ENCODE measurements around the gene MYO18A. TPM values are rescaled to one million over a fixed set of nuclear protein-coding genes. Genes with fewer than 3 reads are reported as not detected.
A peak's percentile ranks its signal among the peaks of the same experiment; 100 is the strongest.

The MYO18A gene
- total and polyA plus RNA-seq, 2 of the 4 experiments (the other 2 are of a cell fraction) = 22.4 to 39.1 TPM

GRCh38 chr17:29210879-29211278 is 30.7 kb upstream of the MYO18A start:
- Histone ChIP-seq H3K23ac (ENCODE audit: low read depth, low read length) (no peak overlapping the region), H3K18ac (ENCODE audit: low read depth, low read length) (no peak overlapping the region), H2BK15ac (ENCODE audit: low read depth, low read length) (no peak overlapping the region), H3K4ac (ENCODE audit: low read depth, low read length) (no peak overlapping the region), H2BK20ac (ENCODE audit: low read depth, low read length) (no peak overlapping the region), H2AK5ac (ENCODE audit: low read depth, low read length) (no peak overlapping the region), H2AFZ (replicated peaks; ENCODE audit: low read length, poor library complexity) (no peak overlapping the region), H3K56ac (ENCODE audit: extremely low read depth, insufficient read depth, low read length) (no peak overlapping the region), H3K9me3 (ENCODE audit: control insufficient read depth, insufficient read depth, low read length) (no peaks in the 10 kb centered on the region), H2BK120ac (ENCODE audit: low read depth, low read length) (no peak overlapping the region), H3K36me3 (ENCODE audit: control insufficient read depth, insufficient read depth, low read length) (no peaks in the 10 kb centered on the region), H2AK9ac (replicated peaks; ENCODE audit: low read depth, low read length, poor library complexity) (no peak overlapping the region), H4K8ac (ENCODE audit: low read depth in 2 of 2, low read length in 2 of 2) (no peak overlapping the region; a peak in 1 of 4 replicates), H3K27me3 (ENCODE audit: control insufficient read depth, insufficient read depth, low read length) (0 out of 2 replicates have a peak, but pooled peaks cover 2% of the 10 kb centered on the region), H3K4me2 (ENCODE audit: low read depth, low read length) (peak overlapping the region; percentile 48; the same call in 1 of the 2 replicates), H4K91ac (ENCODE audit: insufficient read depth, low read depth, low read length) (no peak overlapping the region), H3K27ac (ENCODE audit: insufficient read depth, low read length) (no peak overlapping the region), H4K20me1 (ENCODE audit: insufficient read depth, low read length) (no peaks in the 10 kb centered on the region), H3K9me1 (ENCODE audit: insufficient read depth, low read length) (peaks cover 12% of the 10 kb centered on the region), H3K4me1 (ENCODE audit: control insufficient read depth, insufficient read depth, low read length) (0 out of 2 replicates have a peak, but pooled peaks cover 2% of the 10 kb centered on the region), H4K5ac (ENCODE audit: low read depth, low read length) (no peak overlapping the region), H3K4me3 (ENCODE audit: insufficient read depth, low read depth, low read length) (no peak overlapping the region), H3K14ac (replicated peaks; ENCODE audit: low read depth, low read length) (no peak overlapping the region), H3K79me1 (ENCODE audit: low read depth in 1 of 2, low read length in 2 of 2) (no peaks in the 10 kb centered on the region), H3K9ac (ENCODE audit: low read depth, low read length) (no peak overlapping the region), H2BK5ac (ENCODE audit: low read depth, low read length, poor library complexity, severe bottlenecking) (no peak overlapping the region)
- dilution Hi-C loops (cut with HindIII; ENCODE audit: low sequenced_read_pairs, unreplicated experiment) (no loop called here), in situ Hi-C loops (cut with MboI; ENCODE audit: low sequenced_read_pairs) (no loop called here), intact Hi-C loops (cut with micrococcal nuclease) (no loop called here)
- ChIA-PET CTCF (interaction anchor here (1.0 kb wide), 1 partner anchor 66 kb away, joined by 3 read pairs; no protein-coding TSS in a partner anchor), POLR2A (ENCODE audit: unreplicated experiment) (no interaction called here)
- TF ChIP-seq CEBPB (IDR thresholded peaks at IDR 0.05; ENCODE audit: low read depth, low read length) (peak; percentile 79), POLR2A (IDR thresholded peaks at IDR 0.05; ENCODE audit: low read depth, low read length) (no peak)
- TF ChIP-seq, protein P1, sequence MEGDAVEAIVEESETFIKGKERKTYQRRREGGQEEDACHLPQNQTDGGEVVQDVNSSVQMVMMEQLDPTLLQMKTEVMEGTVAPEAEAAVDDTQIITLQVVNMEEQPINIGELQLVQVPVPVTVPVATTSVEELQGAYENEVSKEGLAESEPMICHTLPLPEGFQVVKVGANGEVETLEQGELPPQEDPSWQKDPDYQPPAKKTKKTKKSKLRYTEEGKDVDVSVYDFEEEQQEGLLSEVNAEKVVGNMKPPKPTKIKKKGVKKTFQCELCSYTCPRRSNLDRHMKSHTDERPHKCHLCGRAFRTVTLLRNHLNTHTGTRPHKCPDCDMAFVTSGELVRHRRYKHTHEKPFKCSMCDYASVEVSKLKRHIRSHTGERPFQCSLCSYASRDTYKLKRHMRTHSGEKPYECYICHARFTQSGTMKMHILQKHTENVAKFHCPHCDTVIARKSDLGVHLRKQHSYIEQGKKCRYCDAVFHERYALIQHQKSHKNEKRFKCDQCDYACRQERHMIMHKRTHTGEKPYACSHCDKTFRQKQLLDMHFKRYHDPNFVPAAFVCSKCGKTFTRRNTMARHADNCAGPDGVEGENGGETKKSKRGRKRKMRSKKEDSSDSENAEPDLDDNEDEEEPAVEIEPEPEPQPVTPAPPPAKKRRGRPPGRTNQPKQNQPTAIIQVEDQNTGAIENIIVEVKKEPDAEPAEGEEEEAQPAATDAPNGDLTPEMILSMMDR (conservative IDR thresholded peaks at IDR 0.05; ENCODE audit: low read depth, low read length) = no peak
- DNase-seq = peak; percentile 73
- ATAC-seq (ENCODE audit: low read depth) = peak; percentile 83
- no TSS peak for BruUV-seq (replicated peaks)
- WGBS, 2 experiments (ENCODE audit: extremely low coverage in 2 of 2, insufficient read length in 1 of 2) = no CpG with 5 or more reads among the region's 2 CpGs

All from IMR-90 (cell line).